GM18507 (cell line): ENCODE data around the gene SSR2.
A peak's percentile ranks its signal among the peaks of the same experiment; 100 is the strongest.

Experiments
- DNase-seq: peaks from one replicate; pipeline ENCODE4 v3.0.0; 2011; ENCODE audit warnings: low read depth; ENCODE audit not compliant: insufficient read length; ENCODE audit errors: extremely low spot score
- FAIRE-seq: peaks from 2 replicates; lab custom pipeline; 2011; peaks lifted over from hg19 to GRCh38; lab: Jason Lieb, UNC

SSR2 gene

DNA sequence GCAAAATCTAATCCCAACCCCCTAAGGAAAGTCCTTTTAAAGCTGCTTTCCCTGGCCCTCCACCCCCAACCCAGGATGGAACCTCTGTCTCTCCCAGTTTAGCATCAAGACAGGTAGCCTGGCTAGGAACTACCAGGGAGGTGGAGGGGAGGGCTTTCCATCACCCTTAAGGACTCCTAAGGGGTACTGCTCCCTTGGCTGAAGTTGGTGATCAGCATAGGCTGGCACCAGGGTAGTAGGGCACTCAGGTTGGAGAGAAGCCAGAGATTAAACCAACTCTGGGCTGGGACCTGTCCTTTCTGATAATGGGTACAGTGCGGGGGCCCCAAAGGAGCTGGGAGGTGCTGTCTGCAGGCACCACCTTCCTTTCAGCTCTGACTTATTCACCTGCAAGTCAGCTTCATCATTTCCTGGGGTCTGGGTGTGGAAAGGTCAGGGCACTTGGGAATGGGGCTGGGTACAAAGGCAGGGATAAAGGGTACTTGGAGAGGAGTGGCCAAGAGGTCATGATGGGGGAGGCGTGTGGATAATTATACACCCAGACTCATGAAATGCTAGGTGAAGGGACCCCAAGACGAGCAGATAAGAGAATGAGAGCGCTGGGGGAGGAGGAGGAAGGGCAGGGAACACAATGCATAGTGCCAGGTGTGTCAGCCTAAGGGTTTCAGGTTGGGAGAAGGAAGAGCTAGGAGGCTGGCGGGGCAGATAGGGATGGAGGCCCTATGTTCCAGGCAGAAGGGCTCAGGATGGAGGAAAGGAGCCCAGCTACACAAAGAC is 43.6 kb downstream of the SSR2 start:
- DNase-seq (no peak), FAIRE-seq (no peak)

GRCh38 chr1:155976062-155976912 is 44.5 kb downstream of the SSR2 start:
- FAIRE-seq, result peak; percentile 63
- DNase-seq, result no peak

DNA sequence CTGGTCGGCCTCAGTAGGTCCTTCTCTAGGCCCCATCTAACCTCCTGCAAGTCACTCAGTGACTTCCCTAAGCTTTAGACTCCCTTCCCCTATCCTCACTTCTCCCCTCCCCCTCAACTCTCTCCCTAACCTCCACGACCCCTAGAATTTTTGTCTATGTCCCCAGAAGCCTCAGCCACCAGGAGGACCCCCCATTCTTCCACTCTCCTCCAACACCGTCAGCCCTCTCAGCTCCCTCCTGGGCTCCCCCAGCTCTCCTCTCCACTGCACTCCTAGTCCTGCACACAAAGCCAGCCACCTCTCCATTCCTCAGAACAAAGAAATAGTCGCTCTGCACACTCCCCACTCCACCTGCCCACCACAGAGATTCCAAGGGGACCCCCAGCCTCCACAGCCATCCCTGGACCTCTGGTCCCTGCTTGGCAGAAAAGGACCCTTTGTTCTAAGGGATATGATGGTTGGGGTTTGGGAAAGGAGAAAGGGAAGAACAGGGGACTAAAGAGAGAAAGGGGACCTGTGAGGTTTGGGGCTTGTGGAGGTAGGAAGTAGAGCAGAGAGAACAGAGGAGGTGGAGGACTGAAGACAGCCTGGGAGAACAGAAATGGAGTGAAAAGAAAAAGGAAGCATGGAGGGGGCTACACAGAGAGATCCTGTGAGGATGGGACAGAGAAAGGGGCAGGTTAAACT is 45.2 kb downstream of the SSR2 start:
- FAIRE-seq, result no peak
- DNase-seq, result no peak

- DNase-seq (no peak), FAIRE-seq (no peak)
Measured at GRCh38 chr1:155974208-155975115, 46.3 kb downstream of the SSR2 start.

- DNase-seq, result no peak
- no peak for FAIRE-seq
Measured at GRCh38 chr1:155973723-155974122, 47.0 kb downstream of the SSR2 start.

DNA sequence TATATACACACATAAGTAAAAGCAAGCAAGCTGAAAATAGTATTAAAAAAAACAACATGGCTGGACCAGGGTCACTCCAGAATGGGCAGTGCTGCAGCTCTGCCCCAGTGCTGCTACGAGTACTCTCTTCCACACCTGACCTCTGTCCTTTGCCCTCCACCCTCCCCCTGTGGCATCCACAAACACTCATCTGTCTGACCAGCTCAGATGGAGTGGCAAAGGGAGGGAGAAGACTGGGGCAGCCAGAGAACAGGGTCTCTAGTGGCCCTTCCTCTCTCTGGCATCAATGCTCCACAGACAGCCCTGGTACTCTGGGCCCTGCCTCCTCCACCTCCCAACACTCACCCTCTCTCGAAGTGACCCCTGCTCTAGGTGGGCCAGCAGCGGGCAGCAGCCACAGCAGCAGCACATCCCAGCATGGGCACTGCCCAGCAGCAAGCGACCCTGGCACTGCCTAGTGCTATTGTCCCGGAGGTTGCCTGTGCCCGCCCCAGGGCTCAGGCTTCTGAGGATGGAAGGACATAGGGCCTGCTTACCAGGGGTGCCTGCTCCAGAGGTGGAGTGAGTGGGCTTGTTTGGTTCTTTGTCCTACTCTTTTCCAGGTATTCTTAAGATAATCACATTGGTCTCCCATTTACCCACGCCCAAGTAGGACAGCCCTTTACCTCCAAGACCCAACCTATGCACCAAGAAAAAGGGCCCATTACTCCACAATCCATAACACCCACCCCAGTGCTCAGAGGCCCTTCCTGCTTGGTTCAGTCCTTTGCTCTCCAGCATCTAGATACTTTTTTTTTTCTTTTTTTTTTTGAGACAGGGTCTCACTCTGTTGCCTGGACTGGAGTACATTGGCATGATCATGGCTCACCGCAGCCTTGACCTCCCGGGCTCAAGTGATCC is 48.6 kb downstream of the SSR2 start:
- DNase-seq, result no peak
- no peak for FAIRE-seq

DNA sequence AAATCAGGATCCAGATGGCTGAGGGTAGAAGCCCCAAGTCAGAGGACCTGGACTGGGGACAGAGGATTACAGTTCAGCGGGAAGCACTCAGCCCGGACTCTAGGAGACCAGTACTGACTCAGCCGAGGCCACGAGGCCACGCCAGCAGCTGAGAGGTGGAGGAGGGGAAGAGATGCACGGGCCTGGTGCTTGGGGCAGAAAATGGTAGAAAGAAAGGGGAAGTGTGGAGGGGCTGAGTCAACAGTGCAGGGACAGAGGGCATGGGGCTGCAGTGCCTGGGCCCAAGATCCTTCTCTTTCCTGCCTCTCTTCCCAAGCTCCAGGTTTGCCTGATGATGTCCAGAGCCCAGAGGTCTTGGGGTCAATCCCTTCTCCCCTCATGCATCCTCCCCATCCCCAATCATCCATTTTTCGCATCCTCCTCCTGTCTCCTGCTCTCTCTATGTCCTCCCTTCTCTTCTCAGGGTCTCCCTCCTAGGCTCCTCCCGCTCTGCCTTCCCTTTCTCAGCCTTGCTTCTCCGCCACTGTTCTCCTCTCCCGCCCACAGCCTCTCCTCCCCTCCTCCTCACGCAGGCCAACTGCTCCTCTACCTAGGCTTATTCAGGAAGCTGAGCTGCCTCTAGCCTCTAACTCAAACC is 50.1 kb downstream of the SSR2 start:
- peak; percentile 72 for FAIRE-seq

GRCh38 chr1:155969377-155969791 is 51.4 kb downstream of the SSR2 start:
- DNase-seq (no peak), FAIRE-seq (no peak)

More for the DNA sequence above, 50.1 kb downstream of the SSR2 start:
- no peak for DNase-seq

GRCh38 chr1:155968670-155969069 is 52.1 kb downstream of the SSR2 start:
- no peak for DNase-seq
- no peak for FAIRE-seq

DNA sequence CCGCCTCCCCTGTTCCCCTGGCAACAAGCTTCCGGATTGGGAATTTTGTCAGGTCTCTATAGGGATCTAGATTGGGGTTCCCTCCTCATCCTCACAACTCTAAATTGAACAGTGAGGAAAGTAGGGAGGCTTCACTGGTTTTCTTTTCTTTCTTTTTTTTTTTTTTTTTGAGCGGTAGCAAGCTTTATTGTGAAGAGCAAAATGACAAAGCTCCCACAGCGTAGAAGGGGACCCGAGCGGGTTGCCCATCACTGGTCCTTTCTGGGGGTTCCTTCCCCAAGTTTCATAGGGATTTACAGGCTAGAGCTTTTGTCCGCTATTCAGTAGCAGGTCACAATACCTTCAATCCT is 52.7 kb downstream of the SSR2 start:
- FAIRE-seq (no peak), DNase-seq (no peak)

GRCh38 chr1:155967341-155968050 is 53.3 kb downstream of the SSR2 start:
- DNase-seq (no peak), FAIRE-seq (no peak)

DNA sequence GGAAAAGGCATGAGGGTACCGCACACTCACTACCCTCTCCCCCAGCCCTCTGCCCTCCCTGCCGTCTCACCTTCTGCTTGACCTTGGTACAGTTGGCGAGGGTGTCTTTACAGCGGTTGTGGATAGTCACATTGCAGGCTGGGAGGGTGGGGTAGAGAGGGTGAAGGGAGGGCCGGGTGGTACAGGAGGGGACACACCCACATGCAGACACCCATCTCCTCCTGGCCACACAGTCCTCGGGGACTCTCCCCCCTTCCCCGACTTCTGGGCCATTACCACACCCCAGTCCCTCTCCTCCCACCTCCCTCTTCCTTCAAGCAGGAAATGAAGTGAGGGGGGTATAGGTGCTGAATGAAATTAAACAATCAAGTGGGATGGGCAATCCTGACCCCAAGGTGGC is 54.0 kb downstream of the SSR2 start:
- FAIRE-seq (no peak), DNase-seq (no peak)

- FAIRE-seq (no peak), DNase-seq (no peak)
Measured at GRCh38 chr1:155966135-155966534, 54.6 kb downstream of the SSR2 start.

- DNase-seq (no peak), FAIRE-seq (no peak)
Measured at GRCh38 chr1:155964193-155964592, 56.6 kb downstream of the SSR2 start.

- FAIRE-seq (no peak), DNase-seq (no peak)
Measured at GRCh38 chr1:155962599-155963211, 58.0 kb downstream of the SSR2 start.

- DNase-seq, result no peak
- FAIRE-seq, result peak; percentile 31
Measured at GRCh38 chr1:155961937-155962336, 58.8 kb downstream of the SSR2 start.
